HEK293T (cell line): ENCODE data around the gene HRC.
A peak's percentile ranks its signal among the peaks of the same experiment; 100 is the strongest.

Experiments used
- ARNT ChIP-seq: fragments of 450-650 bp; IDR thresholded peaks from 2 replicates; pipeline ENCODE4 v1.6.1; 2017; ENCODE audit warnings: mild to moderate bottlenecking
- BHLHE40 ChIP-seq: fragments of 450-650 bp; IDR thresholded peaks from 2 replicates; pipeline ENCODE4 v1.6.1; 2016; ENCODE audit warnings: mild to moderate bottlenecking, moderate library complexity, borderline replicate concordance
- ELF4 ChIP-seq: fragments of 450-650 bp; IDR thresholded peaks from 2 replicates; pipeline ENCODE4 v1.6.1; 2017; ENCODE audit warnings: antibody characterized with exemption
- FOXA1 ChIP-seq: fragments of 450-650 bp; IDR thresholded peaks from 2 replicates; pipeline ENCODE4 v1.6.1; 2016; ENCODE audit warnings: mild to moderate bottlenecking
- FOXM1 ChIP-seq: fragments of 450-650 bp; IDR thresholded peaks from 2 replicates; pipeline ENCODE4 v1.6.1; 2017; ENCODE audit warnings: mild to moderate bottlenecking, borderline replicate concordance
- HDGF ChIP-seq: fragments of 450-650 bp; IDR thresholded peaks from 2 replicates; pipeline ENCODE4 v1.6.1; 2017; ENCODE audit warnings: antibody characterized with exemption, borderline replicate concordance
- LEF1 ChIP-seq: fragments of 450-650 bp; IDR thresholded peaks from 2 replicates; pipeline ENCODE4 v1.6.1; 2017; ENCODE audit warnings: mild to moderate bottlenecking, borderline replicate concordance
- PKNOX1 ChIP-seq: fragments of 450-650 bp; IDR thresholded peaks from 2 replicates; pipeline ENCODE4 v1.6.1; 2016
- SP1 ChIP-seq: fragments of 450-650 bp; IDR thresholded peaks from 2 replicates; pipeline ENCODE4 v1.6.1; 2017
- SUZ12 ChIP-seq: fragments of 450-650 bp; IDR thresholded peaks from 2 replicates; pipeline ENCODE4 v1.6.1; 2016; ENCODE audit warnings: mild to moderate bottlenecking
- TARDBP ChIP-seq: fragments of 450-650 bp; IDR thresholded peaks from 2 replicates; pipeline ENCODE4 v1.6.1; 2016

GRCh38 chr19:49149652-49150105, 5.5 kb downstream of the HRC start:
- TF ChIP-seq HDGF: no peak
- TF ChIP-seq PKNOX1: no peak
- no peak for TF ChIP-seq SP1
- TF ChIP-seq ELF4: no peak
- TF ChIP-seq LEF1: no peak
- TF ChIP-seq TARDBP: no peak
- no peak for TF ChIP-seq SUZ12
- TF ChIP-seq BHLHE40: peak; percentile 84
- TF ChIP-seq FOXA1: no peak
- TF ChIP-seq ARNT: no peak
- peak; percentile 93 for TF ChIP-seq FOXM1
